GM19455 (cell line): ENCODE measurements around the gene TMEM92.
"Not testable (repeated sequence)": the region's sequence is repeated elsewhere in the genome, so short reads cannot be mapped to it uniquely, and the experiment has no call there.

ENCODE experiments used
- ATAC-seq: cut with Tn5 transposase; IDR thresholded peaks from one replicate; pipeline ENCODE4 v1.9.1; 2021; ENCODE audit not compliant: unreplicated experiment

Gene TMEM92

GRCh38 chr17:50297407-50297865, 23.2 kb downstream of the TMEM92 start:
- no peak for ATAC-seq

- no peak for ATAC-seq
These were observed 23.8 kb downstream of the TMEM92 start for GRCh38 chr17:50298018-50298417.

- ATAC-seq = no peak
These were observed 25.5 kb downstream of the TMEM92 start for GRCh38 chr17:50299776-50300175.

GRCh38 chr17:50300824-50301223, 26.6 kb downstream of the TMEM92 start:
- ATAC-seq = not testable (repeated sequence)

- ATAC-seq = no peak
These were observed 27.8 kb downstream of the TMEM92 start for GRCh38 chr17:50301891-50302584.

GRCh38 chr17:50303051-50303450, 28.8 kb downstream of the TMEM92 start:
- ATAC-seq = no peak

GRCh38 chr17:50303596-50303995, 29.3 kb downstream of the TMEM92 start:
- no peak for ATAC-seq

- no peak for ATAC-seq
These were observed 30.6 kb downstream of the TMEM92 start for GRCh38 chr17:50304781-50305404.

- ATAC-seq = no peak
These were observed 33.4 kb downstream of the TMEM92 start for GRCh38 chr17:50307654-50308053.

GRCh38 chr17:50308666-50309065, 34.4 kb downstream of the TMEM92 start:
- no peak for ATAC-seq

- ATAC-seq = no peak
These were observed 36.3 kb downstream of the TMEM92 start for GRCh38 chr17:50310455-50311111.

GRCh38 chr17:50311112-50311460, 36.8 kb downstream of the TMEM92 start:
- no peak for ATAC-seq

GRCh38 chr17:50311483-50311882, 37.2 kb downstream of the TMEM92 start:
- ATAC-seq = no peak

- ATAC-seq = no peak
These were observed 38.0 kb downstream of the TMEM92 start for GRCh38 chr17:50312308-50312707.

- no peak for ATAC-seq
These were observed 40.3 kb downstream of the TMEM92 start for GRCh38 chr17:50314456-50315011.

GRCh38 chr17:50316016-50316587, 41.8 kb downstream of the TMEM92 start:
- no peak for ATAC-seq

GRCh38 chr17:50316660-50317059, 42.4 kb downstream of the TMEM92 start:
- ATAC-seq = not testable (repeated sequence)

- ATAC-seq = no peak
These were observed 42.9 kb downstream of the TMEM92 start for GRCh38 chr17:50317121-50317520.

- no peak for ATAC-seq
These were observed 44.4 kb downstream of the TMEM92 start for GRCh38 chr17:50318501-50319285.

- no peak for ATAC-seq
These were observed 45.2 kb downstream of the TMEM92 start for GRCh38 chr17:50319306-50320004.
